ENCODE measurements around the gene RXRA. TPM values are rescaled to one million over a fixed set of nuclear protein-coding genes. Genes with fewer than 3 reads are reported as not detected.

Gene RXRA
- total and polyA plus RNA-seq, 2 of the 13 experiments (the other 11 are each of a cell fraction or from before 2014, with no cell fraction given): 18.9 to 29.2 TPM

GRCh38 chr9:134323741-134324358, 2.4 kb upstream of the RXRA start (continued):
- TF ChIP-seq ZFP36 (IDR thresholded peaks at IDR 0.05; ENCODE audit: borderline replicate concordance, low read depth, low read length, partially characterized antibody) (no peak), NFYC (CRISPR knock-in tag; IDR thresholded peaks at IDR 0.05) (no peak), ZNF362 (CRISPR knock-in tag; IDR thresholded peaks at IDR 0.05; ENCODE audit: borderline replicate concordance) (no peak), KMT2A (CRISPR knock-in tag; IDR thresholded peaks at IDR 0.05) (no peak), ATF5 (CRISPR knock-in tag; IDR thresholded peaks at IDR 0.05; ENCODE audit: low read depth) (no peak), MAF1 (CRISPR knock-in tag; IDR thresholded peaks at IDR 0.05; ENCODE audit: borderline replicate concordance) (no peak), ZNF720 (CRISPR knock-in tag; IDR thresholded peaks at IDR 0.05) (no peak), MED13 (CRISPR knock-in tag; IDR thresholded peaks at IDR 0.05) (0 out of 2 replicates have a peak, but pooled peaks have one; percentile 62), ZBTB44 (CRISPR knock-in tag; IDR thresholded peaks at IDR 0.05) (no peak; the same call in 1 of the 2 replicates), KLF12 (CRISPR knock-in tag; IDR thresholded peaks at IDR 0.05; ENCODE audit: borderline replicate concordance) (peak; percentile 90; the same call in 1 of the 2 replicates), TAF15 (IDR thresholded peaks at IDR 0.05; ENCODE audit: low read depth, low read length, poor library complexity, severe bottlenecking) (no peak), YY1 (IDR thresholded peaks at IDR 0.05; ENCODE audit: insufficient read depth, insufficient replicate concordance, low read depth, low read length) (no peak), CENPT (CRISPR knock-in tag; IDR thresholded peaks at IDR 0.05; ENCODE audit: low read depth) (no peak), NKX3-1 (CRISPR knock-in tag; IDR thresholded peaks at IDR 0.05) (peak; percentile 96), PBX2 (CRISPR knock-in tag; IDR thresholded peaks at IDR 0.05) (no peak), MAFK (conservative IDR thresholded peaks at IDR 0.05 in 1 of 2, IDR thresholded peaks at IDR 0.05 in 1 of 2; ENCODE audit: low read length in 2 of 2) (no peak), ZNF513 (CRISPR knock-in tag; conservative IDR thresholded peaks at IDR 0.05) (no peak), THAP9 (CRISPR knock-in tag; IDR thresholded peaks at IDR 0.05; ENCODE audit: borderline replicate concordance) (peak; percentile 43; the same call in 1 of the 2 replicates), FOXA3 (CRISPR knock-in tag; IDR thresholded peaks at IDR 0.05) (peak; percentile 63; the same call in 1 of the 2 replicates), RXRA (CRISPR knock-in tag; IDR thresholded peaks at IDR 0.05) (peak; percentile 24; the same call in 1 of the 2 replicates), HOXA3 (CRISPR knock-in tag; IDR thresholded peaks at IDR 0.05) (peak; percentile 83)
